Activated B cell treated with CpG ODN at 0.5 μM for 24 hours (primary cell): ENCODE data around the gene OAS1. TPM values are rescaled to one million over a fixed set of nuclear protein-coding genes. Genes with fewer than 3 reads are reported as not detected.

ENCODE experiments used
- ATAC-seq: fragments of 200-7000 bp; cut with Tn5 transposase; one replicate; pipeline ENCODE4 v1.10.0; 2021; ENCODE audit warnings: low read depth, mild to moderate bottlenecking, moderate library complexity
- CTCF ChIA-PET: fragments of 350-600 bp; sonication (Branson Sonifier 250); formaldehyde crosslinking; loops from one replicate; lab custom pipeline; 2021; ENCODE audit warnings: antibody characterized with exemption; lab: Charles Lee
- POLR2A ChIA-PET: fragments of 350-600 bp; sonication (Branson Sonifier 250); formaldehyde crosslinking; loops from one replicate; lab custom pipeline; 2021; ENCODE audit warnings: antibody characterized with exemption; lab: Charles Lee
- DNase-seq: peaks from one replicate; pipeline ENCODE4 v3.0.0; 2022
- H3K27ac Mint-ChIP-seq: one replicate; pipeline ENCODE4 v1.8.0; 2020; ENCODE audit warnings: mixed read lengths
- H3K27me3 Mint-ChIP-seq: one replicate; pipeline ENCODE4 v1.8.0; 2021; ENCODE audit warnings: mixed read lengths
- H3K36me3 Mint-ChIP-seq: one replicate; pipeline ENCODE4 v1.8.0; 2021; ENCODE audit warnings: low read depth, mixed read lengths
- H3K4me1 Mint-ChIP-seq: one replicate; pipeline ENCODE4 v1.8.0; 2021; ENCODE audit warnings: mixed read lengths
- H3K4me3 Mint-ChIP-seq: one replicate; pipeline ENCODE4 v1.8.0; 2020; ENCODE audit warnings: mild to moderate bottlenecking, mixed read lengths
- H3K9me3 Mint-ChIP-seq: one replicate; pipeline ENCODE4 v1.8.0; 2020; ENCODE audit warnings: mixed read lengths
- intact Hi-C: fragments of 100-400 bp; cut with micrococcal nuclease; formaldehyde crosslinking; loops from one replicate; pipeline ENCODE4 v1.15.1; 2024
- total RNA-seq: library from RNA; stranded (reverse); gene quantifications from 2 replicates; pipeline ENCODE4 v1.2.3, GENCODE V29; 2022
- TF ChIP-seq, protein P1 (sequence below): fragments of 200-600 bp; IDR thresholded peaks from one replicate; pipeline ENCODE4 v1.8.0; 2022; ENCODE audit warnings: antibody characterized with exemption, mild to moderate bottlenecking

Gene OAS1
- total RNA-seq, 1 donor from 2014 or later = 30.6 TPM

- no peaks in the 10 kb centered on the region for H3K27me3 Mint-ChIP-seq
- ChIA-PET POLR2A (interaction anchor here (0.9 to 2.2 kb wide), 3 partner anchors 13 to 40 kb away, joined by 3 to 16 read pairs (median 14); partner anchors contain the start of genes OAS1 and OAS2), CTCF (interaction anchor here (1.8 kb wide), 1 partner anchor 38 kb away, joined by 10 read pairs; no protein-coding TSS in a partner anchor)
- TF ChIP-seq, protein P1, sequence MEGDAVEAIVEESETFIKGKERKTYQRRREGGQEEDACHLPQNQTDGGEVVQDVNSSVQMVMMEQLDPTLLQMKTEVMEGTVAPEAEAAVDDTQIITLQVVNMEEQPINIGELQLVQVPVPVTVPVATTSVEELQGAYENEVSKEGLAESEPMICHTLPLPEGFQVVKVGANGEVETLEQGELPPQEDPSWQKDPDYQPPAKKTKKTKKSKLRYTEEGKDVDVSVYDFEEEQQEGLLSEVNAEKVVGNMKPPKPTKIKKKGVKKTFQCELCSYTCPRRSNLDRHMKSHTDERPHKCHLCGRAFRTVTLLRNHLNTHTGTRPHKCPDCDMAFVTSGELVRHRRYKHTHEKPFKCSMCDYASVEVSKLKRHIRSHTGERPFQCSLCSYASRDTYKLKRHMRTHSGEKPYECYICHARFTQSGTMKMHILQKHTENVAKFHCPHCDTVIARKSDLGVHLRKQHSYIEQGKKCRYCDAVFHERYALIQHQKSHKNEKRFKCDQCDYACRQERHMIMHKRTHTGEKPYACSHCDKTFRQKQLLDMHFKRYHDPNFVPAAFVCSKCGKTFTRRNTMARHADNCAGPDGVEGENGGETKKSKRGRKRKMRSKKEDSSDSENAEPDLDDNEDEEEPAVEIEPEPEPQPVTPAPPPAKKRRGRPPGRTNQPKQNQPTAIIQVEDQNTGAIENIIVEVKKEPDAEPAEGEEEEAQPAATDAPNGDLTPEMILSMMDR = no peak
- no peak for DNase-seq
- H3K27ac Mint-ChIP-seq = peak overlapping the region; percentile 76
- peaks cover 28% of the 10 kb centered on the region for H3K4me1 Mint-ChIP-seq
- peaks cover 2% of the 10 kb centered on the region for H3K36me3 Mint-ChIP-seq
- ATAC-seq = no peak
- peak overlapping the region; percentile 89 for H3K4me3 Mint-ChIP-seq
- no peaks in the 10 kb centered on the region for H3K9me3 Mint-ChIP-seq
- intact Hi-C loops = loop anchor here (1.0 to 2.0 kb wide), 2 partner anchors 11 to 32 kb away; partner anchors contain the start of gene OAS1
These were observed 32.0 kb downstream of the OAS1 start for GRCh38 chr12:112938751-112939150.

DNA sequence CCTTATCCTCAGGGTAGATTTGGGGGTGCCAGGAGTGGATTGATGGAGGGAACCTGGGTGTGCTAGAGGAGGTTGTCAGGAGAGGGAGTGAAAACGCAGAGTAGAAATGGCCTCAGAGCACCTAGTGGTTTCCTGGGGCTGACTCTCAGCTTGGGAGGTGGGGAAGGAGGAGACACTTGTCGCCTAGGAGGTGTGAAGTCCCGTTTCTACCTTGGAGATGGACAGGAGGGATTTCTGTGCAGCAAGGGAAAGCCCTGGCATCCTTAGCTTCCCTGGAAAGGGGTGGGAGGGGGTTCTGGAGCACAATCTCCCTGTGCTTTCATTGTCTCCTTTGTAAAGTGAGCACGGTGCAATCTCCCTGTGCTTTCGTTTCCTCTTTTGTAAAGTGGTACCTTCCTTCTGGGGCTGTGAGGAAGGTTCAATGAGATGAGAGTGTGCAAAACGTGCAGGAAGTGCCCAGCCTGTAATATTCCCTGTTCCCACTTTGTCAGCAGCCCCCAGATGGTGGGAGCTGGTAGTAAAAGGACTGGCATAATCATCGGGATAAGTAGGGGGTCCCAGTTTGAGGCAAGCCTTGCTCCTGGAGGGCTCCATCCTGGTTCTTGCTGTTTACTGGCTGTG is 33.1 kb downstream of the OAS1 start:
- H3K27ac Mint-ChIP-seq = peak overlapping the region; percentile 82
- DNase-seq (peak; percentile 32), ATAC-seq (peak; percentile 66)
- no peaks in the 10 kb centered on the region for H3K9me3 Mint-ChIP-seq
- intact Hi-C loops = loop anchor here (1.0 to 2.0 kb wide), 2 partner anchors 33 to 38 kb away; partner anchors contain the start of genes OAS1 and OAS2
- peak overlapping the region; percentile 89 for H3K4me3 Mint-ChIP-seq
- H3K36me3 Mint-ChIP-seq = peaks cover 12% of the 10 kb centered on the region
- peaks cover 28% of the 10 kb centered on the region for H3K4me1 Mint-ChIP-seq
- ChIA-PET CTCF (no interaction called here), POLR2A (interaction anchor here (0.7 to 1.0 kb wide), 4 partner anchors 33 to 179 kb away, joined by 3 to 12 read pairs (median 5); partner anchors contain the start of genes OAS1 and OAS2)
- no peaks in the 10 kb centered on the region for H3K27me3 Mint-ChIP-seq
- TF ChIP-seq, protein P1 = no peak

DNA sequence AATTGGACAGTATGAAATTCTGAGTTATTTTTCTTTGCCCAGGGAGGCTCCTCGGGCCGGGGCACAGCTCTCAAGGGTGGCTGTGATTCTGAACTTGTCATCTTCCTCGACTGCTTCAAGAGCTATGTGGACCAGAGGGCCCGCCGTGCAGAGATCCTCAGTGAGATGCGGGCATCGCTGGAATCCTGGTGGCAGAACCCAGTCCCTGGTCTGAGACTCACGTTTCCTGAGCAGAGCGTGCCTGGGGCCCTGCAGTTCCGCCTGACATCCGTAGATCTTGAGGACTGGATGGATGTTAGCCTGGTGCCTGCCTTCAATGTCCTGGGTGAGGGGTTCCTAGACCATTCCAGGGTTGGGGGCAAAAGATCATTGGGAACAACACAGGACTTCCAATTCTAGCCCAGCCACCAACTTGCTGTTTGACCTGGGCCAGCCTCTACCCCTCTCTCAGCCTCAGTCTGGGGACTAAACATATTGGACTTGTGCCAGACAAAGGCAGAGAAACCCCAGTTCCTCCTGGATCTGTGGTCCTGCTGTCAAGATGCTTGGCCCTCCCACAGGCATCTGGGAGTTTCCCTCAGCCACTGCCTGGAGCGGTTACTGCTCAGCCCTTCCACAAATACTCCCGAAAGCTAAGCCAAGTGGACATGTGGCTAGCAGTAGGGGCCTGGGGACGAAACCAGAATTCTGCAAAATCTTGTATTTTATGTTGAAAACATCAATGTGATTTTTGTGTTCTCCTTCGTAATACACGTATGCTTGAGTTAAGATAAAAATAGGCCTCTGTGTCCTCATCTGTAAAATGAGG is 35.0 kb downstream of the OAS1 start:
- no peak overlapping the region for H3K27ac Mint-ChIP-seq

DNA sequence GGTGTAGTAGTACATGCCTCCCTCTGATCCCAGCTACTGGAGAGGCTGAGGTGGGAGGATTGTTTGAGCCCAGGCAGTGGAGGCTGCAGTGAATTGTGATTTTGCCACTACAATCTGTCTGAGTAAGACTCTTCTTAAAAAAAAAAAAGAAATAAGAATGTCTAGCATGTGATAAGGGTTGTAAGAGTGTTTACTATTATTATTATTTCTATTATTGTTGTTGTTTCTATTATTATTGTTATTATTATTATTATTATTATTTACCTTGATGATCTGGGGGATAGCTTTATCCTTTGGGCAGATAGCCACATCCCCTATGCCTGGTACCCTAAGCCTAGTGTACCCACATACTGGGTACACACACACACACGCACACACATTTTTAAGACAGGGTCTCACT is 35.8 kb downstream of the OAS1 start:
- H3K4me3 Mint-ChIP-seq = no peak overlapping the region
- TF ChIP-seq, protein P1 = no peak
- ATAC-seq = no peak
- intact Hi-C loops = no loop called here
- peaks cover 23% of the 10 kb centered on the region for H3K36me3 Mint-ChIP-seq
- POLR2A ChIA-PET = no interaction called here
- no peak overlapping the region for H3K27ac Mint-ChIP-seq
- DNase-seq = no peak
- H3K27me3 Mint-ChIP-seq = no peaks in the 10 kb centered on the region
- CTCF ChIA-PET = no interaction called here
- H3K9me3 Mint-ChIP-seq = no peaks in the 10 kb centered on the region
- peaks cover 26% of the 10 kb centered on the region for H3K4me1 Mint-ChIP-seq

More for the DNA sequence above, 35.0 kb downstream of the OAS1 start:
- Mint-ChIP-seq H3K27me3 (no peaks in the 10 kb centered on the region), H3K4me3 (no peak overlapping the region), H3K4me1 (peaks cover 28% of the 10 kb centered on the region), H3K9me3 (no peaks in the 10 kb centered on the region), H3K36me3 (peaks cover 16% of the 10 kb centered on the region)
- POLR2A ChIA-PET = no interaction called here
- ATAC-seq (no peak), DNase-seq (no peak)
- CTCF ChIA-PET = no interaction called here
- intact Hi-C loops = no loop called here
- TF ChIP-seq, protein P1 = no peak
